GM19395 (cell line): ENCODE measurements around the gene HPS5.
"Not testable (repeated sequence)": the region's sequence is repeated elsewhere in the genome, so short reads cannot be mapped to it uniquely, and the experiment has no call there.

ENCODE experiments used
- ATAC-seq: cut with Tn5 transposase; IDR thresholded peaks from one replicate; pipeline ENCODE4 v1.9.1; 2021; ENCODE audit warnings: mild to moderate bottlenecking, moderate library complexity; ENCODE audit not compliant: unreplicated experiment

HPS5 gene

DNA sequence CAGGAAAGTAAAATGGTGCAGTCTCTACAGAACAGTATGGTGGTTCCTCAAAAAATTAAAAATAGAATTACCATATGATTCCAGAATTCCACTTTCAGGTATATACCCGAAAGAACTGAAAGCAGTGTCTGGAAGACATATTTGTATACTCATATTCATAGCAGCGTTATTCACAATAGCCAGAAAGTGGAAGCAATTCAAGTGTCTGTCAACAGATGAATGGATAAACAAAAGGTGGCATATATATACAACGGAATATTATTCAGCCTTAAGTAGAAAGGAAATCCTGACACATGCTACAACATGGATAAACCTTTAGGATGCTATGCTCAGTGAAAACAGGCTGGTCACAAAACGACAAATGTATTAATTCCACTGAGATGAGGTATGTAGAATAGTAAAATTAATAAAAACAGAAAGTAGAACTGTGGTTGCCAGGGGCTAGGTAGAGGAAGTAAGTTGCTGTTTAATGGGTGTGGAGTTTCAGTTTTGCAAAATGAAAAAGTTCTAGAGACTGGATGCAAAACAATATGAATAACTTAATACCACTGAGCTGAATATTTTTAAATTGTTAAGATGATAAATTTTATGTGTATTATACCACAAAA, 41.4 kb downstream of the HPS5 start:
- peak; percentile 92 for ATAC-seq

- no peak for ATAC-seq
Observed at GRCh38 chr11:18277565-18278271, 44.2 kb downstream of the HPS5 start.

DNA sequence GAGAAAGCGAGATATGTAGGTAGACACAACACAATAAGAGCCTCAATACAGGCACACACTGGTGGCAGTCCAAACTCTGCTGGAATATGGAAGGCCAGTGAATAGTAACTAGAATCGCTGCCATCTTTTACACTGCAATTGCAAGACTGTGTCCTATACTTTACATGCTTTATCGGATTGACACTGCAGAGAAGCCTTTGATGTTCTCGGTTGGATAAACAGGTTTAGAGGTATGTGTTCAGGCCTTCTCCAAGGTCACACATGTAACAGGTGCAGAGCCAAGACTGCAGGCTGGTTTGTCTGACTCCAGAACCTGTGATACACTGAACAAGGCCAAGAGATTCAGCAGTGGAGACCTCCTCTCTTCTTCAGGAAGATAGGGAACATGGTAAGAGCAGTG, 50.7 kb downstream of the HPS5 start:
- ATAC-seq, result no peak

- no peak for ATAC-seq
Observed at GRCh38 chr11:18270102-18270501, 51.8 kb downstream of the HPS5 start.

DNA sequence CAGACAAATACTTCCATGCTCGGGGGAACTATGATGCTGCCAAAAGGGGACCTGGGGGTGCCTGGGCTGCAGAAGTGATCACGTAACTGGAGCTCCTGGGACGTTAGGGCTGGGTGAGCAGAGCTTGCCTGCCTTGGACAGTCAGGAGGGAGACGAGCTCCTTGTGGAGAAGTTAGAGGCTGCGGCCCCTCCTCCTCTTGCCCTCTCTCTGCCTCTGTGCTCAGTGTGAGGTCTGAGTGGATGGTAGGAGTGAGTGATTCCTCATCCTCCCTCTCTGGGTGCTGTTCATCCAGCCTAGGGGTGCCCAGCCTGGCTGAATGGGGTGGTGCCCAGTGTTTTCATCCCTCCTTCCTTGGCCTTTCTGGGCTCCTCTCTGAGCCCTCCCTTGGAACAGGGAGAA, 52.7 kb downstream of the HPS5 start:
- not testable (repeated sequence) for ATAC-seq

GRCh38 chr11:18267335-18268133, 54.4 kb downstream of the HPS5 start:
- peak; percentile 65 for ATAC-seq

DNA sequence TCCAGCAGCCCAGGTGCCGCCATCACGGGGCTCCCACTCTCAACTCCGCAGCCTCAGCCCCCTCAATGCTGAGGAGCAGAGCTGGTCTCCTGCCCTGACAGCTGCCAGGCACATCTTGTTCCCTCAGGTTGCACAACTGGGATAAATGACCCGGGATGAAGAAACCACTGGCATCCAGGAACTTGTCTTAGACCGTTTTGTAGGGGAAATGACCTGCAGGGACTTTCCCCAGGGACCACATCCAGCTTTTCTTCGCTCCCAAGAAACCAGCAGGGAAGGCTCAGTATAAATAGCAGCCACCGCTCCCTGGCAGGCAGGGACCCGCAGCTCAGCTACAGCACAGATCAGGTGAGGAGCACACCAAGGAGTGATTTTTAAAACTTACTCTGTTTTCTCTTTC, 56.0 kb downstream of the HPS5 start, which contains the start of gene SAA1:
SAA1 (plus strand) TSS at position 316 of the 400 bp plus-strand sequence. CDS start 624 bp downstream, outside the sequence.
- ATAC-seq, result no peak

GRCh38 chr11:18264677-18265555, 57.0 kb downstream of the HPS5 start:
- no peak for ATAC-seq

DNA sequence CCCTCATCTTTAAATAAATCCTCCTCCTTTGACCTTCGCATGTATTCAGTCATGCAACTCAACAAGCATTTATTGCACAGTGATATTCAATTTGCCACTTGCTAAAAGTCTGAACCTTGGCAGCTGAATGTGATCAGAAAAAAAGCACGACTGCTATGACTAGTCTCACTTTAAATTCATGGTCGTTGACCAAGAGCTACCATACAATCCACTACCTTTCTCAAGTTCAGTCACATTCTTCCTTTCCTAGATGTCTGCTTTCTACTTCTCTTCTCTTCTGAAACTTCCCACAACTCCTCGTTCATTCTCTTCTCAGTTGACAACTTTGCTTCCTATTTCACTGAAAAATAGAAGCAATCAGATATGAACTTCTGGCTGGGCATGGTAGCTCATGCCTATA, 57.9 kb downstream of the HPS5 start:
- peak; percentile 50 for ATAC-seq

DNA sequence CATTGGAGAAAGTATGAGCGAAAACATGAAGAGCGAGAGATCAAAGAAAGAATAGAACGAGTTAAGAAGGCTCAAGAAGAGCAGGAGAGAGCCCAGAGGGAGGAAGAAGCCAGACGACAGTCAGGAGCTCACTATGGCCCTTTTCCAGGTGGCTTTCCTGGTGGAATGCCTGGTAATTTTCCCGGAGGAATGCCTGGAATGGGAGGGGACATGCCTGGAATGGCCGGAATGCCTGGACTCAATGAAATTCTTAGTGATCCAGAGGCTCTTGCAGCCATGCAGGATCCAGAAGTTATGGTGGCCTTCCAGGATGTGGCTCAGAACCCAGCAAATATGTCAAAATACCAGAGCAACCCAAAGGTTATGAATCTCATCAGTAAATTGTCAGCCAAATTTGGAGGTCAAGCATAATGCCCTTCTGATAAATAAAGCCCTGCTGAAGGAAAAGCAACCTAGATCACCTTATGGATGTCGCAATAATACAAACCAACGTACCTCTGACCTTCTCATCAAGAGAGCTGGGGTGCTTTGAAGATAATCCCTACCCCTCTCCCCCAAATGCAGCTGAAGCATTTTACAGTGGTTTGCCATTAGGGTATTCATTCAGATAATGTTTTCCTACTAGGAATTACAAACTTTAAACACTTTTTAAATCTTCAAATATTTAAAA, 59.1 kb downstream of the HPS5 start:
- ATAC-seq, result not testable (repeated sequence)

DNA sequence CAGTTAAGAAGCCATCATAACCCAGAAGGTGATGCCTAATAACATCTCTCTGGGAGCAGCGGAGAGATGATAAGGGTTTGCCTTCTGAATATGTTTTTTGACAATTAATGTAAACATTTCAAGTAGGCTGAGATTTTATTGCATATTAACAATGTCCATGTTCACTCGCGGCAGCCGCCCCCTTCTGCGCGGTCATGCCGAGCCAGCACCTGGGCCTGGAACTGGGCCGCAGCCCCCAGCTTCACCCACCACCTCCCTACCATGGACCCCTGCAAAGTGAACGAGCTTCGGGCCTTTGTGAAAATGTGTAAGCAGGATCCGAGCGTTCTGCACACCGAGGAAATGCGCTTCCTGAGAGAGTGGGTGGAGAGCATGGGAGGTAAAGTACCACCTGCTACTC, 60.2 kb downstream of the HPS5 start:
- ATAC-seq, result no peak

DNA sequence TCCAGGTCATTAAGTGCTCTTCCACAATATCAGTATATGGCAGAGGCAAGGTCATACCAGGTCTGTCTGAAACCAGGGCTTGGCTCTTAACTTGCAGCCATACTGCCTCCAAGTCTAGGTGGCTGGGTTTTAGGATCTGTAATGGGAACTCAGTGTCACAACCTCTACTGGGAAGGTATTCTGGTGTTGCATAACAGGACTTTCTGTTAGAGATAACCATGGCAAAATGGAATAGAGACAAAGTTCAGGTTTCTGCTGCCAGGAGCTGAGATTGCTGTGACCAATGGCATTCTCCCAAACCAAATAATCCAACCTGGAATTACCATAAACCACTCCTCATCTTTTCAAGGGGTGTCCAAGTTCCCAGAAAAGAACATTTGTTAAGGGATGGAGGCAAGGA, 62.7 kb downstream of the HPS5 start:
- no peak for ATAC-seq

DNA sequence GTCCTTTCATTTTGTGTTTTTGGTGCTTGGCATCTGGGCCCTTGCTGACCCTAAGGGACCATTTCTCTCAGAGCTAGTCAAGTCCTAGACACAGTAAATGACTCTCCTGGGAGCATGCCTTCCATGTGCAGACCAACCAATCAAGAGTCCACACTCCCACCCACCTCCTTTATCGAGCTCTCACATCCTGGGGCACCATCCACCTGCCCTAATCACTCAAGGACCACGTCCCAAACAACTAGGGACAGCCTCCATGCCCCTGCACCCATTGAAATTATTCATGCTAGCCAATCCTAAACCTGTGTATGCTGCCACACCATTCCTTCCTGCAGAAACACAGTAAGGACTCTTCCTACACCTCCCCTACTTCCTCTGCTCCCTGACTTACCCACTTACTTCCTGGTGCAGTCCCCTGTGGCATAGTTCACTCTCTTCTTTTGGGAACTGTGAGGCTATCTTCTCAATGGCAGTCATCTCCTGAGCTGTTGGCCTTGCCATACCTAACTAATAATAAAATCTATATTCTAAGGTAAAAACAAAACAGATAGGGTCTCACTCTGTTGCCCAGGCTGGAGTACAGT, 67.1 kb downstream of the HPS5 start:
- ATAC-seq, result no peak

DNA sequence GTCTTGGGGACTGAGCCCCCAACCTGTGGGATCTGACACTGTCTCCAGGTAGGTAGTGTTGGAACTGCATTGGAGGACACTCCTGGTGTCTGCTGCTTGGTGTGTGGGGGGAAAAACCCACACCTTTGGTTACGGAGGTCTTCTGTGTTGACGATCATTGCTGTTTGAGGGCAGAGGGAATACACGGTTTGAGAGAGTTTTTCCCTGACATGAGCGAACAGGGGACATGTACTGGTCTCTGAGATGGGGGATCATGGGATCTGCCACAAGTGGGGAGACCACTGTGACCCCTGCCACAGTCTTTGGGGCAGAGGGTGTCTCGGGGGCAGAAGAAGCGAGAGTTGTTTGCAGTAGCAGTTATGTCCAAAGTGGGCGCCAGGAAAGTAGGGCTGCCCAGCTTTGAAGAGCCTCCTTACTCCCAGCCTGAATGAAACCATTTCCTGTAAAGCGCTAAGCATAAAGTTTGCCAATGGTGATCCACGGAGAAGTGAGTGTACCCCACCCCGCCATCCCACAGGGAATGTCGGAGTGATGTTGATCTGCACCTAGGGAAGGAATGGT, 68.1 kb downstream of the HPS5 start:
- no peak for ATAC-seq

DNA sequence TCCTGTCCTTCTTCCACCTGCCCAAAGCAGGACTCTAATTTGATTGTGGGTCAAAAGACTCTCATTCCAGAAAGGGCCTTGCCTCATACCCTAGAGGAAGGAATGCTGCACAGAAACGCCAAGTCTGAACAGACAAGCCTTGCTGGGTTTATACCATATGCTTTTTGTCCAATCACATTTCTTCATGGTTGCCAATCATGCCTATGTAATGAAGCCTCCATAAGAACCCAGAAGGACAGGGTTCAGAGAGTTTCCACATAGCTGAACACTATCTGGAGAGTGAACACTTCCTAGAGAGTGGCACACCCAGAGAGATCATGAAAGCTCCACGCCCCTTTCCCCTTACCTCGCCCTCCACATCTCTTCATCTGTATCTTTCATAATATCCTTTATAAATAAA, 68.7 kb downstream of the HPS5 start:
- ATAC-seq, result no peak

GRCh38 chr11:18248561-18248960, 73.4 kb downstream of the HPS5 start, which contains the start of gene SAA2:
SAA2 (minus strand) TSS chr11:18248668; CDS start chr11:18248011, 657 bp downstream.
- no peak for ATAC-seq

GRCh38 chr11:18247191-18247581, 74.8 kb downstream of the HPS5 start:
- peak; percentile 21 for ATAC-seq

DNA sequence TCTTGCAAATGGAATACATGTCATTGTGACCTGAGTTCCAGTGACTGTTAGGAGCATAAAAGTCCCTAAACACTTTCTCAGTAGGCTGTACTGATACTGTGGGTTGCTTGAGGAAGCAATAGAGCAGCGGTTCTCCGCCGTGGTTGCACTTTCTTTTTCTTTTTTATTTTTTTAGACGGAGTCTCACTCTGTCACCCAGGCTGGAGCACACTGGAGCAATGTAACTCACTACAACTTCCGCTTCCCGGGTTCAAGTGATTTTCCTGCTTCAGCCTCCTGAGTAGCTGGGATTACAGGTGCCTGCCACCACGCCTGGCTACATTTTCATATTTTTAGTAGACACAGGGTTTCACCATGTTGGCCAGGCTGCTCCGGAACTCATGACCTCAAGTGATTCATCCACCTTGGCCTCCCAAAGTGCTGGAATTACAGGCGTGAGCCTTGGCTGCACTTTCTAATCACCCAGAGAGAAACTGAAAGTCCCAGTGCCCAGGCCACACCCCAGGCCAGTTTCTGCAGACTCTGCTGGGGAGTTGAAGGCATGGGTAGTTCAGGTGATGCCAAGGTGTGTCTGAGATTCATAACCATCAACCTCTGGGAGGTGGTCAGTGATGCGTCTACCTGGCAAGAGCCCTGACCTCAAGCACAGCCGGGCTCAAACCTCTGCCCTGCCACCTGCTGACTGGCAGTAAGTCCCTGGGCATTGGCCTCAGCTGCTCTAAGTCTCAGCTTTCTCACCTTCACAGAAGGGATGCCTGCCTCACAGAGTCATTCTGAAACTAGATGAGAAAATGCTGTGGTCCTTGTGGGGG, 75.4 kb downstream of the HPS5 start:
- peak; percentile 86 for ATAC-seq

DNA sequence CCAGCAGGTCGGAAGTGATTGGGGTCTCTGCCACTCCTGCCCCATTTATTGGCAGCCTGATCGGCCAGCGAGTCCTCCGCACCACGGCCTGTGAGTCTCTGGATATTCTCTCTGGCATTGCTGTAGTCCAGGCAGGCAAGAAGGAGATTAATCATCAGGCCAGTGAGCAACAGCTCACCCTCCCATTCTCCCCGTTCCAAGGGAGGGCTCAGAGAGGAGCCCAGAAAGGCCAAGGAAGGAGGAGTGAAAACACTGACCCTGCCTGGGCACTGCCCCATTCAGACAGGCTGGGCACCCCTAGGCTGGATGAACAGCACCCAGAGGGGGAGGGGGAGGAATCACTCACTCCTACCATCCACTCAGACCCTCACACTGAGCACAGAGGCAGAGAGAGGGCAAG, 76.5 kb downstream of the HPS5 start:
- ATAC-seq, result no peak
